ENCODE data around the gene ZBTB43. TPM values are rescaled to one million over a fixed set of nuclear protein-coding genes. Genes with fewer than 3 reads are reported as not detected.

Gene ZBTB43
- total RNA-seq, 4 donors from 2014 or later: 11.6 to 141 (median 16.2) TPM

- no peaks in the 10 kb centered on the region for H3K4me1 ChIP-seq
- no peaks in the 10 kb centered on the region for H3K9me3 ChIP-seq
- DNase-seq: no peak
- H3K4me3 ChIP-seq: no peak overlapping the region
- no peaks in the 10 kb centered on the region for H3K27me3 ChIP-seq
- TF ChIP-seq CTCF (IDR thresholded peaks at IDR 0.05) (no peak), POLR2A (IDR thresholded peaks at IDR 0.05) (no peak)
- no peak overlapping the region for H3K27ac ChIP-seq
- no peaks in the 10 kb centered on the region for H3K36me3 ChIP-seq
Measured at GRCh38 chr9:126793686-126794417, 11.0 kb upstream of the ZBTB43 start.

GRCh38 chr9:126794441-126794840 lies 10.4 kb upstream of the ZBTB43 start:
- Histone ChIP-seq H3K9me3 (no peaks in the 10 kb centered on the region), H3K4me1 (no peaks in the 10 kb centered on the region), H3K4me3 (no peak overlapping the region), H3K36me3 (no peaks in the 10 kb centered on the region), H3K27ac (no peak overlapping the region), H3K27me3 (no peaks in the 10 kb centered on the region)
- no peak for TF ChIP-seq CTCF (IDR thresholded peaks at IDR 0.05)
- TF ChIP-seq POLR2A (IDR thresholded peaks at IDR 0.05): no peak
- DNase-seq: no peak

- no peak for DNase-seq
- TF ChIP-seq CTCF (IDR thresholded peaks at IDR 0.05) (no peak), POLR2A (IDR thresholded peaks at IDR 0.05) (no peak)
- Histone ChIP-seq H3K27me3 (no peaks in the 10 kb centered on the region), H3K4me3 (no peak overlapping the region), H3K36me3 (no peaks in the 10 kb centered on the region), H3K27ac (no peak overlapping the region), H3K4me1 (no peaks in the 10 kb centered on the region), H3K9me3 (no peaks in the 10 kb centered on the region)
Measured at GRCh38 chr9:126796758-126797157, 8.1 kb upstream of the ZBTB43 start.

- H3K9me3 ChIP-seq: no peaks in the 10 kb centered on the region
- no peak for DNase-seq
- no peaks in the 10 kb centered on the region for H3K4me1 ChIP-seq
- H3K27ac ChIP-seq: no peak overlapping the region
- TF ChIP-seq CTCF (IDR thresholded peaks at IDR 0.05): no peak
- no peak for TF ChIP-seq POLR2A (IDR thresholded peaks at IDR 0.05)
- H3K27me3 ChIP-seq: no peaks in the 10 kb centered on the region
- H3K36me3 ChIP-seq: no peaks in the 10 kb centered on the region
- H3K4me3 ChIP-seq: no peak overlapping the region
Measured at GRCh38 chr9:126797903-126798302, 6.9 kb upstream of the ZBTB43 start.

- Histone ChIP-seq H3K27ac (no peak overlapping the region), H3K4me1 (no peaks in the 10 kb centered on the region), H3K4me3 (no peak overlapping the region), H3K27me3 (no peaks in the 10 kb centered on the region), H3K9me3 (no peaks in the 10 kb centered on the region), H3K36me3 (no peaks in the 10 kb centered on the region)
- no peak for DNase-seq
- TF ChIP-seq POLR2A (IDR thresholded peaks at IDR 0.05): no peak
- TF ChIP-seq CTCF (IDR thresholded peaks at IDR 0.05): no peak
Measured at GRCh38 chr9:126799034-126799433, 5.8 kb upstream of the ZBTB43 start.

All from Peyer's patch (tissue), 4 donors.